ENCODE data around the gene TBC1D5.
"Not testable (repeated sequence)": the region's sequence is repeated elsewhere in the genome, so short reads cannot be mapped to it uniquely, and the experiment has no call there.

TBC1D5 gene

DNA sequence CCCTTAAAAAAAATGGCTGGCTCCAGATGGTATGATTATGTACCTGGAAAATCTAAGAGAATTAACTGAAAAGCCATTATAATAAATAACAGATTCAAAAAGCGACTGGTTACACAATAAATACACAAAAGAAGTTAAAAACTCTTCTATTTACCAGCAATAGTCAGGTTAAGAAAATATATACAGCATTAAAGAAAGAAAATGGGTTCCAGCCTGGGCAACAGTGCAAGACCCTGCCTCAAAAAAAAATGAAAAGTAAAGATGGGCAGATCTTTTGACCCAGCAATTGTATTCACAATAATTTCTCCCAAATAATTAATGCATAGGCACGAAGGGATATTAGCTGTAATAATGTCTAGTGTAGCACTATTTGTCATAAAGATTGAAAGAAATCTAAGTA is 8.7 kb downstream of the TBC1D5 start:
- Histone ChIP-seq H3K4me1 (peaks cover 0 to 28% (median 3%) of the 10 kb centered on the region in 10 experiments; a peak in 10 of 20 replicates), H4K20me1 (peaks cover 0 to 4% (median 0%) of the 10 kb centered on the region in 11 experiments; a peak in 1 of 22 replicates), H3K9ac (no peak overlapping the region), H3K9me3 (replicated peaks in 1 of 11) (peaks cover 0 to 60% (median 44%) of the 10 kb centered on the region in 11 experiments; a peak in 19 of 22 replicates), H3K27me3 (no peaks in the 10 kb centered on the region), H3K36me3 (peaks cover 37 to 77% (median 61%) of the 10 kb centered on the region in 11 experiments), H3K4me3 (no peak overlapping the region), H3K4me2 (peak overlapping the region in 3 of 11 experiments; percentile 11 to 36 (median 27); a peak in 3 of 22 replicates), H3K27ac (peak overlapping the region in 1 of 11 experiments; percentile 42; a peak in 1 of 22 replicates)
- no peak for TF ChIP-seq Cebpa-rat (IDR thresholded peaks at IDR 0.05)

DNA sequence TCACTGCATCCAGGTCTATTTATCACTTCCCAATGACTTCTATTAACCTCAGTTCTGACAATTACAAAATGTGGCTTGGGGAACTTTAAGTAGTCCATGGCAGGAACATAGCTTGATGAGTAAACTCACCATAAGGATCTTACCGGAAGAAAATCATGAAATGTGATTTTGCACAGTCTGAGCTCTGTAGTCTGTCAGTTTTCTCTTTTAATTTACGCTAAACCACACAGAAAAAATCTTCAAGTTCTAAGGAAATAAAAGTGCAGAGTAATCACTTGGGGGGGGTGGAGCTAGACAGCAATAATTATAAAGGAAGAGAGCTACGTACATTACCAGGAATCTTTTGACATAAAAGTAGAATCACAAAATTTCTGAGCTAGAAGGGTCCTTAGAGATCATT is 9.2 kb downstream of the TBC1D5 start:
- Histone ChIP-seq H3K27ac (peak overlapping the region in 1 of 11 experiments; percentile 42; a peak in 2 of 22 replicates), H3K4me2 (peak overlapping the region in 3 of 11 experiments; percentile 11 to 36 (median 27); a peak in 5 of 22 replicates), H3K36me3 (peaks cover 41 to 79% (median 64%) of the 10 kb centered on the region in 11 experiments)

DNA sequence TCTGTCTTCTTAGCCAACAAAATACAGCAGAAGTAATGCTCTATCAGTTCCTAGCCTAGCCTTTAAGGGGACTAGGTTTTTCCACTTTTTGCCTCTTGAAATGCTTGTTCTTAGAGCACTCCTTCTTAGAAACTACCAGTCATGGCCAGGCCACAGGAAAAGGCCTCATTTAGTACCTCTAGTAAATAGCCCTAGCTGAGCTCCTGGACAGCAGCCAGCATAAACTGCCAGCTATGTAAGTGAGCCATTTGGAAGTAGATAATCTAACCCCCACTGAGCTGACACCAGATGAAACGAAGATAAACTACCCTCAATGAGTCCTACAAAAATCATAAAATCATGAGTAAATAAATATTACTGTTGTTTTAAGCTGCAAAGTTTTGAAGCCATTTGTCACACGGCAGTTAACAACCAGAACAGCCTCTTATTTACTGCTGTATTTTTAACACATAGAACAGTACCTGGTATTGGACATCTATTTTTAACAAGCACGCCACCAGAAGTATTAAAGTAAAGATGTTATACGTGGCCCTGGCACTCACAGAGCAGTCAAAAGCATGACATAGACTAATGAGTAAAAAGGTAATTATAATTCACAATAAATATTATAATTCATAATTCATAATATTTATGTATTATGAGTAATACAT is 12.0 kb downstream of the TBC1D5 start:
- Histone ChIP-seq H4K20me1 (no peaks in the 10 kb centered on the region), H3K27ac (no peak overlapping the region)

More for the DNA sequence above, 9.2 kb downstream of the TBC1D5 start:
- Histone ChIP-seq H3K4me1 (peaks cover 0 to 23% (median 0%) of the 10 kb centered on the region in 10 experiments; a peak in 5 of 20 replicates), H3K9ac (no peak overlapping the region), H3K27me3 (no peaks in the 10 kb centered on the region), H3K9me3 (replicated peaks in 1 of 11) (peaks cover 0 to 63% (median 47%) of the 10 kb centered on the region in 11 experiments; a peak in 19 of 22 replicates), H4K20me1 (peaks cover 0 to 4% (median 0%) of the 10 kb centered on the region in 11 experiments; a peak in 1 of 22 replicates), H3K4me3 (0 out of 20 replicates have a peak overlapping the region, but pooled peaks of 1 of the 10 experiments have one; percentile 13)
- no peak for TF ChIP-seq Cebpa-rat (IDR thresholded peaks at IDR 0.05)

DNA sequence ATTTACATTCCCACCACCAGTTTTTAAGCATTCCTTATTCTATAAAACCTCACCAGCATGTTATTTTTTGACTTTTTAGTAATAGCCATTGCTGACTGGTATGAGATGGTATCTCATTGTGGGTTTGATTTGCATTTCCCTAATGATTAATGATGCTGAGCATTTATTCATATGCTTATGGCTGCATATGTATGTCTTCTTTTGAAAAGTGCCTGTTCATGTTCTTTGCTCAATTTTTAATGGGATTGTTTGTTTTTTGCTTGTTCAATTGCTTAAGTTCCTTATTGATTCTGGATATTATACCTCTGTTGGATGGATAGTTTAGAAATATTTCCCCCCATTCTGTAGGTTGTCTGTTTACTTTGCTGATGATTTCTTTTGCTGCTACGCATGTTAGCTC is 16.1 kb downstream of the TBC1D5 start:
- TF ChIP-seq Cebpa-rat (IDR thresholded peaks at IDR 0.05) = no peak
- peaks cover 25 to 60% (median 58%) of the 10 kb centered on the region in 11 experiments for H3K9me3 ChIP-seq (replicated peaks in 1 of 11)

More for the DNA sequence above, 12.0 kb downstream of the TBC1D5 start:
- peaks cover 0 to 17% (median 0%) of the 10 kb centered on the region in 10 experiments; a peak in 5 of 20 replicates for H3K4me1 ChIP-seq
- H3K27me3 ChIP-seq = no peaks in the 10 kb centered on the region
- peaks cover 21 to 84% (median 70%) of the 10 kb centered on the region in 11 experiments for H3K9me3 ChIP-seq (replicated peaks in 1 of 11)
- no peak overlapping the region for H3K4me2 ChIP-seq
- TF ChIP-seq Cebpa-rat (IDR thresholded peaks at IDR 0.05) = no peak
- H3K36me3 ChIP-seq = peaks cover 61 to 91% (median 81%) of the 10 kb centered on the region in 11 experiments
- no peak overlapping the region for H3K4me3 ChIP-seq
- no peak overlapping the region for H3K9ac ChIP-seq

DNA sequence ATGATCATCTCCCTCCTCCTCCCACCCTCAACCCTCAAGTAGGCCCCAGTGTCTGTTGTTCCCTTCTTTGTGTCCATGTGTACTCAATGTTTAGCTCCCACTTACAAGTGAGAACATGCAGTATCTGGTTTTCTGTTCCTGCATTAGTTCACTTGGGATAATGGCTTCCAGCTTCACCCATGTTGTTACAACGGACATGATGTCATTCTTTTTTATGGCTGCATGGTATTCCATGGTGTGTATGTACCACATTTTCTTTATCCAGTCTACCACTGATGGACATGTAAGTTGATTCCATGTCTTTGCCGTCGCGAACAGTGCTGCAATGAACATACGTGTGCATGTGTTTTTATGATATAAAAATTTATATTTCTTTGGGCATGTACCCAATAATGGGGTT is 16.6 kb downstream of the TBC1D5 start:
- not testable (repeated sequence) for H3K4me1 ChIP-seq, H4K20me1 ChIP-seq, H3K4me3 ChIP-seq, H3K9ac ChIP-seq, H3K27me3 ChIP-seq, H3K4me2 ChIP-seq, H3K27ac ChIP-seq
- Histone ChIP-seq H3K36me3 (peaks cover 47 to 71% (median 61%) of the 10 kb centered on the region in 11 experiments), H3K9me3 (replicated peaks in 1 of 11) (peaks cover 25 to 56% (median 53%) of the 10 kb centered on the region in 11 experiments)

More for the DNA sequence above, 16.1 kb downstream of the TBC1D5 start:
- peaks cover 51 to 73% (median 65%) of the 10 kb centered on the region in 11 experiments for H3K36me3 ChIP-seq
- H3K9ac ChIP-seq = no peak overlapping the region
- H3K27ac ChIP-seq = no peak overlapping the region
- H3K4me1 ChIP-seq = 0 out of 20 replicates have a peak, but pooled peaks cover 0 to 4% (median 0%) of the 10 kb centered on the region in 10 experiments
- no peaks in the 10 kb centered on the region for H4K20me1 ChIP-seq
- no peaks in the 10 kb centered on the region for H3K27me3 ChIP-seq
- no peak overlapping the region; a peak in 1 of 20 replicates for H3K4me3 ChIP-seq
- H3K4me2 ChIP-seq = no peak overlapping the region

DNA sequence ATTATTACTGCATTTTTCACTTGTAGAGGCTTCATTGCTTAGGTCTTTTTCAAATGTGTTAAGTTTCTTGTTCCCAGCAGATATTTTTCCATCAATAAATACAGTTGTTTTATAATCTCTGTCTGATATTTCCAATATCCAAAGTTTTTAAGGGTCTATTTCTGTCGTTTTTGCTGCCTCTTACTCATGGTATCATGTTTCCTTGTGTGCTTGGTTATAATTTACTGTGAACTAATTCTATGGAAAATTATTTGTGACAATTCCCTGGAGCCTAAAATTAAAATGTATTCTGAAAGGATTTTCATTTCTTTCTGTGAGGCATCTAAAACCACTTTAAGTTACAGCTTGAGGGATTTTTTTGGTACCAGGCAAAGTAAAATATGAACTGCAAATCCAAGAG is 17.5 kb downstream of the TBC1D5 start:
- Histone ChIP-seq H3K36me3 (peaks cover 48 to 70% (median 59%) of the 10 kb centered on the region in 11 experiments), H3K4me3 (no peak overlapping the region), H3K27ac (no peak overlapping the region), H3K9me3 (replicated peaks in 1 of 11) (peaks cover 25 to 48% (median 46%) of the 10 kb centered on the region in 11 experiments), H4K20me1 (no peaks in the 10 kb centered on the region), H3K27me3 (no peaks in the 10 kb centered on the region), H3K4me1 (no peaks in the 10 kb centered on the region), H3K9ac (no peak overlapping the region), H3K4me2 (no peak overlapping the region)
- no peak for TF ChIP-seq Cebpa-rat (IDR thresholded peaks at IDR 0.05)

DNA sequence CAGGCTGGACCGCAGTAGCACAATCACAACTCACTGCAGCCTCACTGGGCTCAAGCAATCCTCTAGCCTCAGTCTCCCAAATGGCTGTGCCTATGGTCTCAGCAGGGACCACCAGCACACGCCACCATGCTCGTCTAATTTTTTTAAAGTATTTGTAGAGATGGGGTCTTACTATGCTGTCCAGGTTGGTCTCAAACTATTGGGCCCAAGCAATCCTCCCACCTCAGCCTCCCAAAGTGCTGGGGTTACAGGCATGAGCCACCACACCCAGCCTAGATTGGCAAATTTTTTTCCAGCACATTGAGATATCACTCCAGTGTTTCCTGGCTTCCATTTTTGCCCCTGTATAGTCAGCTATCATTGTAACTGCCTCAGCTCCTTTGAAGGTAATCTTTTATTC is 18.3 kb downstream of the TBC1D5 start:
- Histone ChIP-seq H3K27ac (no peak overlapping the region), H3K27me3 (no peaks in the 10 kb centered on the region), H3K4me1 (no peaks in the 10 kb centered on the region), H3K9me3 (replicated peaks in 1 of 11) (peaks cover 25 to 40% (median 38%) of the 10 kb centered on the region in 11 experiments), H4K20me1 (no peaks in the 10 kb centered on the region), H3K36me3 (peaks cover 40 to 62% (median 51%) of the 10 kb centered on the region in 11 experiments), H3K9ac (no peak overlapping the region), H3K4me3 (no peak overlapping the region), H3K4me2 (no peak overlapping the region)
- TF ChIP-seq Cebpa-rat (IDR thresholded peaks at IDR 0.05) = no peak

DNA sequence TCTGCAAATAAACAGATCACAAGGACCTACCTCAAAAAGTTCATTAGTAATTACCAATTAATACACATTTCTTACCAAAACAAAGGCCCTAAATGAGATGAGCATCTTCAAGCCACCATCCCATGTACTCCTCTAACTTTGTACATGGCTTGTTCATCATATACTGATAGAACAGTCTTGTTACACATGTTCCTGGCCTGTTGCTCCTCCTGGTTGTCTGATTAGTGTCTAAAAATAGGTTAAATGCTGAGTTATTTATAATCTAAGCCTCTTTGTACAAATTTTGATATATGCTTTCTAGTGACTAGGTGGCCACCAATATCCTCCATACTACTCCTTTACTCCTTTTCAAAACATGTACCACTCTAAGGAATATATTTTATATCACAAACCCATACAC is 25.0 kb downstream of the TBC1D5 start:
- Histone ChIP-seq H3K27me3 (no peaks in the 10 kb centered on the region), H3K27ac (no peak overlapping the region), H4K20me1 (no peaks in the 10 kb centered on the region), H3K4me3 (no peak overlapping the region), H3K4me1 (peaks cover 0 to 9% (median 0%) of the 10 kb centered on the region in 10 experiments; a peak in 3 of 20 replicates), H3K36me3 (peaks cover 28 to 55% (median 42%) of the 10 kb centered on the region in 11 experiments), H3K9me3 (replicated peaks in 1 of 11) (peaks cover 32 to 46% (median 42%) of the 10 kb centered on the region in 11 experiments), H3K4me2 (no peak overlapping the region), H3K9ac (no peak overlapping the region)
- TF ChIP-seq Cebpa-rat (IDR thresholded peaks at IDR 0.05) = no peak

DNA sequence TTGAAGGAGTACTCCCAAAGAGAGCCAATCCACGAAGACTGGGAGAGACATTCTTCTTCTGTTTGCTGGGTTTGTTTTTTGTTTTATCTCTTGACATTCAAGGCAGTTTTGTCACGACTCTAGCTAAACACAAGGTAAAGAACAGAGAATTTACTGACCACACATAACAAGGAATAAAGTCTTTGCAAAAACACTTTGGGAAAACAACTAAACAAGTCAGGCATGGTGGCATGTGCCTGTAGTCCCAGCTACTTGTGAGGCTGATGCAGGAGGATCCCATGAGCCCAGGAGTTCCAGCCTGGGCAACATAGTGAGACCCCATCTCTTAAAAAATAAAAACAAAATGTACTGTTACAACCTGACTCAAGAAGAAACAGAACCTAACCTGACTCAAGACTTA is 28.0 kb downstream of the TBC1D5 start:
- no peak overlapping the region for H3K27ac ChIP-seq
- no peaks in the 10 kb centered on the region for H3K27me3 ChIP-seq
- H3K4me3 ChIP-seq = no peak overlapping the region
- no peak for TF ChIP-seq Cebpa-rat (IDR thresholded peaks at IDR 0.05)
- H3K36me3 ChIP-seq = peaks cover 28 to 51% (median 38%) of the 10 kb centered on the region in 11 experiments
- no peak overlapping the region for H3K4me2 ChIP-seq
- peaks cover 0 to 14% (median 0%) of the 10 kb centered on the region in 10 experiments; a peak in 5 of 20 replicates for H3K4me1 ChIP-seq
- H4K20me1 ChIP-seq = peaks cover 0 to 5% (median 0%) of the 10 kb centered on the region in 11 experiments; a peak in 1 of 22 replicates
- H3K9me3 ChIP-seq (replicated peaks in 1 of 11) = peaks cover 32 to 46% (median 40%) of the 10 kb centered on the region in 11 experiments
- no peak overlapping the region for H3K9ac ChIP-seq

Data from BLaER1 treated with 17β-estradiol and CSF1 and Interleukin-3, amounts not matched to agents 10 nM and 100 nM (cell line).